Loucy (cell line): ENCODE measurements around the gene MSL3B.

ENCODE experiments used
- H2AFZ ChIP-seq: fragments of 200-600 bp; sonication (generic); 2 replicates; pipeline ENCODE4 v1.6.0; 2016; ENCODE audit warnings: antibody characterized with exemption, mild to moderate bottlenecking, low read length, moderate library complexity
- H3F3A ChIP-seq: fragments of 200-600 bp; 2 replicates; pipeline ENCODE4 v1.6.0; 2016; ENCODE audit warnings: antibody characterized with exemption, low read depth, mild to moderate bottlenecking
- H3K27me3 ChIP-seq: fragments of 200-600 bp; sonication (generic); 2 replicates; pipeline ENCODE4 v1.6.1; 2014; ENCODE audit warnings: low read length, mild to moderate bottlenecking; ENCODE audit not compliant: insufficient read depth, poor library complexity, severe bottlenecking
- H3K36me3 ChIP-seq: fragments of 200-600 bp; sonication (generic); 2 replicates; pipeline ENCODE4 v1.6.1; 2016; ENCODE audit warnings: low read length; ENCODE audit not compliant: insufficient read depth
- H3K4me1 ChIP-seq: fragments of 200-600 bp; sonication (generic); 2 replicates; pipeline ENCODE4 v1.5.1; 2014; ENCODE audit warnings: low read length, mild to moderate bottlenecking; ENCODE audit not compliant: insufficient read depth, poor library complexity, severe bottlenecking
- H3K4me2 ChIP-seq: fragments of 200-600 bp; sonication (generic); 2 replicates; pipeline ENCODE4 v1.6.0; 2014; ENCODE audit warnings: antibody characterized with exemption, low read length, low read depth, mild to moderate bottlenecking; ENCODE audit not compliant: poor library complexity, severe bottlenecking
- H3K4me3 ChIP-seq: fragments of 200-600 bp; sonication (generic); 2 replicates; pipeline ENCODE4 v1.5.1; 2014; ENCODE audit warnings: low read length, mild to moderate bottlenecking, mixed read lengths; ENCODE audit not compliant: poor library complexity, severe bottlenecking
- H3K79me2 ChIP-seq: fragments of 200-600 bp; sonication (generic); 2 replicates; pipeline ENCODE4 v1.6.1; 2014; ENCODE audit warnings: low read length; ENCODE audit not compliant: insufficient read depth
- H3K9ac ChIP-seq: fragments of 200-600 bp; sonication (generic); 2 replicates; pipeline ENCODE4 v1.6.0; 2014; ENCODE audit warnings: mild to moderate bottlenecking, low read depth, low read length, moderate library complexity; ENCODE audit not compliant: poor library complexity, severe bottlenecking
- H3K9me2 ChIP-seq: fragments of 200-600 bp; sonication (generic); replicated peaks from 2 replicates; pipeline ENCODE4 v1.6.1; 2016; ENCODE audit warnings: low read depth, low read length, mixed read lengths
- H3K9me3 ChIP-seq: fragments of 200-600 bp; sonication (generic); 2 replicates; pipeline ENCODE4 v1.6.1; 2014; ENCODE audit warnings: mild to moderate bottlenecking, antibody characterized with exemption, low read length, low read depth; ENCODE audit not compliant: insufficient read depth
- H4K20me1 ChIP-seq: fragments of 200-600 bp; sonication (generic); 2 replicates; pipeline ENCODE4 v1.6.0; 2014; ENCODE audit warnings: antibody characterized with exemption, low read length, mild to moderate bottlenecking; ENCODE audit not compliant: insufficient read depth, poor library complexity, severe bottlenecking
- CTCF ChIP-seq: fragments of 200-600 bp; sonication (generic); conservative IDR thresholded peaks from 2 replicates; pipeline ENCODE4 v1.5.1; 2014; ENCODE audit warnings: mild to moderate bottlenecking, antibody characterized with exemption, low read length
- EZH2phosphoT487 ChIP-seq: fragments of 200-600 bp; IDR thresholded peaks from 2 replicates; pipeline ENCODE4 v1.6.1; 2018; ENCODE audit warnings: antibody characterized with exemption, mild to moderate bottlenecking, moderate library complexity, borderline replicate concordance

The MSL3B gene

GRCh38 chr2:233823731-233824121, 44.5 kb downstream of the MSL3B start:
- Histone ChIP-seq H3K4me1 (no peaks in the 10 kb centered on the region), H3K4me3 (no peak overlapping the region), H3K36me3 (no peaks in the 10 kb centered on the region), H4K20me1 (no peaks in the 10 kb centered on the region), H2AFZ (no peak overlapping the region), H3K79me2 (no peaks in the 10 kb centered on the region), H3K4me2 (no peak overlapping the region), H3K9me2 (no peaks in the 10 kb centered on the region), H3K9ac (no peak overlapping the region), H3F3A (no peaks in the 10 kb centered on the region), H3K9me3 (no peaks in the 10 kb centered on the region), H3K27me3 (no peaks in the 10 kb centered on the region)
- TF ChIP-seq CTCF (no peak), EZH2phosphoT487 (no peak)

- H4K20me1 ChIP-seq: no peaks in the 10 kb centered on the region
- no peaks in the 10 kb centered on the region for H3K9me2 ChIP-seq
- H3F3A ChIP-seq: no peaks in the 10 kb centered on the region
- H3K4me1 ChIP-seq: no peaks in the 10 kb centered on the region
- H3K9me3 ChIP-seq: no peaks in the 10 kb centered on the region
- H3K4me3 ChIP-seq: no peak overlapping the region
- no peaks in the 10 kb centered on the region for H3K36me3 ChIP-seq
- no peaks in the 10 kb centered on the region for H3K79me2 ChIP-seq
- H3K27me3 ChIP-seq: no peaks in the 10 kb centered on the region
- H2AFZ ChIP-seq: no peak overlapping the region
- TF ChIP-seq CTCF (no peak), EZH2phosphoT487 (no peak)
- no peak overlapping the region for H3K9ac ChIP-seq
- H3K4me2 ChIP-seq: no peak overlapping the region
These were observed 45.1 kb downstream of the MSL3B start for GRCh38 chr2:233822781-233823730.

- no peaks in the 10 kb centered on the region for H3K9me3 ChIP-seq
- no peak overlapping the region for H2AFZ ChIP-seq
- no peak overlapping the region for H3K4me3 ChIP-seq
- no peak overlapping the region for H3K9ac ChIP-seq
- H3K4me2 ChIP-seq: no peak overlapping the region
- no peak for TF ChIP-seq EZH2phosphoT487
- no peak for TF ChIP-seq CTCF
- H3K4me1 ChIP-seq: no peaks in the 10 kb centered on the region
- H3K36me3 ChIP-seq: no peaks in the 10 kb centered on the region
- no peaks in the 10 kb centered on the region for H3K79me2 ChIP-seq
- no peaks in the 10 kb centered on the region for H4K20me1 ChIP-seq
- no peaks in the 10 kb centered on the region for H3K9me2 ChIP-seq
- H3K27me3 ChIP-seq: no peaks in the 10 kb centered on the region
- no peaks in the 10 kb centered on the region for H3F3A ChIP-seq
These were observed 46.0 kb downstream of the MSL3B start for GRCh38 chr2:233822101-233822771.
